ENCODE measurements around the gene PTPRA. TPM values are rescaled to one million over a fixed set of nuclear protein-coding genes. Genes with fewer than 3 reads are reported as not detected.

PTPRA gene
- total RNA-seq, 1 donor from 2014 or later: 63.3 TPM

DNA sequence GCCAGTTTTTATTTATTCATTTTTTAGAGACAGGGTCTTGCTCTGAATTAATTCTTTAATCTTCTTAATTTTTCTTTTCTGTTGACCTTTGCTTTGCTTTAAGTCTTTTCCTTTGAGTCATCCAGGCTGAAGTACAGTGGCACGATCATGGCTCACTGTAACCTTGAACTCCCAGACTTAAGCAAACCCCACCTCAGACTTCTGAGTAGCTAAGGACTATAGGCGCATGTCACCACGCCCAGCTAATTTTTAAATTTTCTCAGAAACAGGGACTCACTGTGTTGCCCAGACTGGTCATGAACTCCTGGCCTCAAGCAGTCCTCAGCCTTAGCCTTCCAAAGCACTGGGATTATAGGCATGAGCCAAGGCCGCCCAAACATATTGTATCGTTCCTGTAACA lies 98.8 kb downstream of the PTPRA start:
- intact Hi-C loops (cut with DNase I): no loop called here
- Histone ChIP-seq H3K27me3 (ENCODE audit: low read depth) (no peaks in the 10 kb centered on the region), H3K9me3 (no peaks in the 10 kb centered on the region), H3K36me3 (peaks cover 10% of the 10 kb centered on the region), H3K4me1 (no peaks in the 10 kb centered on the region), H3K4me3 (no peak overlapping the region), H3K27ac (no peak overlapping the region)
- DNase-seq (no peak), ATAC-seq (no peak)
- TF ChIP-seq CTCF (IDR thresholded peaks at IDR 0.05): no peak

DNA sequence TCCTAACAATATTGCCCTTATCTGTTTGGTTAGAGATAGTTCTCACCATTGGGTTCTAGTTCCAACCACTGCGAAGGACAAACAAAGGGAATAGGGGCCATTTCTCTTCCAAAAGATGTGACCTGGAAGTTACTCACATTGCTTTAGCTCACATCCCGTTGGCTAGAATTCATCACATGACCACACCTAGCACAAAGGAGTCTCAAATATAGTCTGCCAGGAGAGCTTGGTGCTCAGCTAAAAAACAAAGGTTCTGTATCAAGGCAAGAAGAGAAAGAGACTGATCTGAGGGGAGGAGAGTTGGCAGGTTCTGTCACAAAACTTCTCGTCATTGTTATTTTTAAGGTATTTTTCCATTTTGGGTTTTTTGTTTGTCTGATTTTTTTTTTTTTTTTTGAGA lies 100.3 kb downstream of the PTPRA start:
- no peaks in the 10 kb centered on the region for H3K4me1 ChIP-seq
- H3K27me3 ChIP-seq (ENCODE audit: low read depth): no peaks in the 10 kb centered on the region
- H3K36me3 ChIP-seq: no peaks in the 10 kb centered on the region
- DNase-seq (no peak), ATAC-seq (no peak)
- no peak overlapping the region for H3K4me3 ChIP-seq
- TF ChIP-seq CTCF (IDR thresholded peaks at IDR 0.05): no peak
- intact Hi-C loops (cut with DNase I): no loop called here
- no peak overlapping the region for H3K27ac ChIP-seq
- no peaks in the 10 kb centered on the region for H3K9me3 ChIP-seq

DNA sequence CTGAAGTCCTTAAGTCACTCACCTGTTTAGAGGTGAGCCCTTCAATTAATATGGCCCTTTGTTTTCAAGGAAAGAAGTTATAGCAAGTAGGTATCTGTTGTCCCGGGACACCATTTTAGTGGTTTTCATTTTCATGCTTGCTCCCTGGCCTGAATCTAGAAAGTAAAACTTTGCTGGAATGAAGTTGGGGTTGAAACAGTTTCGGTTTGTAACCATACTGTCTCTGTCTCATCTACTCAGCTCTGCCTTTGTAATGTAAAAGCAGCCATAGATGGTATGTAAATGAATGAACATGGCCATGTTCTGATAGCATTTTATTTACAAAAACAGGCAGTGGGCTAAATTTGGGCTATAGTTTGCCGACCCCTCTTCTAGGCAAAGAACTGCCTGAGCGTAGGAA lies 105.2 kb downstream of the PTPRA start:
- TF ChIP-seq CTCF (IDR thresholded peaks at IDR 0.05): no peak
- ATAC-seq (no peak), DNase-seq (no peak)
- no peaks in the 10 kb centered on the region for H3K9me3 ChIP-seq
- no peak overlapping the region for H3K27ac ChIP-seq
- H3K27me3 ChIP-seq (ENCODE audit: low read depth): no peaks in the 10 kb centered on the region
- peaks cover 3% of the 10 kb centered on the region for H3K4me1 ChIP-seq
- no peaks in the 10 kb centered on the region for H3K36me3 ChIP-seq
- intact Hi-C loops (cut with DNase I): no loop called here
- H3K4me3 ChIP-seq: no peak overlapping the region

DNA sequence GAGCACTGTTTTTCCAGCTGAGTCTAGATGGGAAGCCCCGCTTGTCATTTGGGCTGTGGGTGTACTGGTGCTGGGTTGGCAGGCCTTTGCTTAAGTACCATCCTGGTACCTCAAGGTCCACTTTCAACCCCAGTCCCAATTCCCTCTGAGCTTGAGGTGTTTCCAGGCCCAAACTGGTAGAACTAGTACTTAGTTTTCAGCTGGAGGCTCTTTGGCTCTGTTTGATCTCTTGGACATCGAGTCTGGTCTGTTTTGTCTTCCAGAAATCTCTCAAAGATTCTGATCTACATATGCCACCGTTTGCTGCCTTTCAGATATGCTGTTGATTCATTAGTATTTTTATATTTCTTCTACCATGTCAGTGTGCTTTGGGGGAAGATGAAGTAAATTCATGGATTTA lies 108.4 kb downstream of the PTPRA start:
- no peak for TF ChIP-seq CTCF (IDR thresholded peaks at IDR 0.05)
- DNase-seq (no peak), ATAC-seq (no peak)
- no peak overlapping the region for H3K4me3 ChIP-seq
- no peaks in the 10 kb centered on the region for H3K27me3 ChIP-seq (ENCODE audit: low read depth)
- H3K27ac ChIP-seq: no peak overlapping the region
- peaks cover 14% of the 10 kb centered on the region for H3K4me1 ChIP-seq
- no peaks in the 10 kb centered on the region for H3K9me3 ChIP-seq
- intact Hi-C loops (cut with DNase I): no loop called here
- H3K36me3 ChIP-seq: peaks cover 9% of the 10 kb centered on the region

DNA sequence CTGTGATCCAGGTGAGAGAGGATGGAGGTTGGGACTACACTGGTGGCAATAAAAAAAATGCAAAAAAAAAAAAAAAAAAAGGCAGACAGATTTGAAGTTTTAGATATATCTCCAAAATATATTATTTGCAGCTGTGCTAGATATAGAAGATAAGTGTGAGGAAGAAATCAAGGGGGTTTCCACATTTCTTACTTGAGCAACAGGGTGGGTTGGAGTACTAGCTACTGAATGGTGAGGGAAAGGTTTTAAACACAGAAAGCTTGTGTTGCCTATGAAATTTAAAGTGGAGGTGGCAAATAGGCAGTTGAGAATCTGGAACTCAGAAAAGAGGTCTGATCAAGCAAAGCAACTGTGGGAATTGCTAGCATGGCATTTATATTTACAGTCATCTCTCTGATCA lies 110.2 kb downstream of the PTPRA start:
- Histone ChIP-seq H3K4me3 (no peak overlapping the region), H3K9me3 (no peaks in the 10 kb centered on the region), H3K36me3 (peaks cover 28% of the 10 kb centered on the region), H3K27me3 (ENCODE audit: low read depth) (no peaks in the 10 kb centered on the region), H3K4me1 (peaks cover 17% of the 10 kb centered on the region), H3K27ac (no peak overlapping the region)
- ATAC-seq: no peak
- DNase-seq: no peak
- TF ChIP-seq CTCF (IDR thresholded peaks at IDR 0.05): no peak
- intact Hi-C loops (cut with DNase I): no loop called here

GRCh38 chr20:2984028-2984501 lies 110.8 kb downstream of the PTPRA start:
- no peak overlapping the region for H3K27ac ChIP-seq
- H3K27me3 ChIP-seq (ENCODE audit: low read depth): no peaks in the 10 kb centered on the region
- peaks cover 17% of the 10 kb centered on the region for H3K4me1 ChIP-seq
- no peak overlapping the region for H3K4me3 ChIP-seq
- no peak for TF ChIP-seq CTCF (IDR thresholded peaks at IDR 0.05)
- no peak for DNase-seq
- intact Hi-C loops (cut with DNase I): no loop called here
- no peaks in the 10 kb centered on the region for H3K9me3 ChIP-seq
- ATAC-seq: no peak
- peaks cover 33% of the 10 kb centered on the region for H3K36me3 ChIP-seq

Data from lower lobe of right lung (tissue), 2 donors.